K562 (cell line): Measurements from ENCODE around the gene FAM227B. TPM values are rescaled to one million over a fixed set of nuclear protein-coding genes. Genes with fewer than 3 reads are reported as not detected.

Experiments
- ATAC-seq: fragments of 200-7000 bp; cut with Tn5 transposase; 3 replicates; pipeline ENCODE4 v1.9.1; 2020; ENCODE audit warnings: moderate library complexity
- BruUV-seq: library from RNA; stranded (reverse); fragments of 400-500 nt; replicated peaks from 2 replicates; lab custom pipeline; 2021; lab: Mats Ljungman, UMichigan
- CTCF ChIA-PET: fragments of 300-600 bp; formaldehyde crosslinking; extraction: SDS; loops from one replicate; lab custom pipeline; 2021; ENCODE audit warnings: low intra/inter-chr PET ratio; lab: Yijun Ruan, JAX
- POLR2A ChIA-PET: fragments of 300-600, 350-650 bp; sonication (Branson Sonifier 250); formaldehyde crosslinking; extraction: SDS; loops from one replicate; lab custom pipeline; 2021; ENCODE audit warnings: antibody characterized with exemption, inconsistent platforms; lab: Yijun Ruan, JAX
- DNase-seq, 4 experiments: peaks; one replicate each; pipeline versions ENCODE4 v3.0.0 to v3.0.0-alpha.2; 2011 to 2018; ENCODE audit warnings: low spot score in 3 of 4, mixed read lengths in 3 of 4; ENCODE audit errors: extremely low read depth in 1 of 4
- FAIRE-seq: peaks from 2 replicates; lab custom pipeline; 2011; peaks lifted over from hg19 to GRCh38; lab: Jason Lieb, UNC
- H2AFZ ChIP-seq: 2 replicates; pipeline ENCODE4 v1.6.0; 2011; ENCODE audit warnings: low read depth, low read length, control low read depth, inconsistent platforms
- H3K27ac ChIP-seq: fragments of 200-600 bp; 3 replicates; pipeline ENCODE4 v1.8.0; 2011; ENCODE audit warnings: low read depth, mild to moderate bottlenecking, control low read depth, inconsistent platforms, low read length, moderate library complexity, mixed read lengths; ENCODE audit errors: extremely low read depth
- H3K27me3 ChIP-seq, 2 experiments: fragments of 300-600 bp in 1 of 2; 2 replicates in 1 of 2; 3 replicates in 1 of 2; pipeline versions ENCODE4 v1.6.0 to v1.8.0; 2011; ENCODE audit warnings: inconsistent platforms in 2 of 2, low read length in 2 of 2, mild to moderate bottlenecking in 1 of 2, mixed read lengths in 1 of 2, moderate library complexity in 1 of 2; ENCODE audit not compliant: control insufficient read depth in 2 of 2, insufficient read depth in 2 of 2
- H3K36me3 ChIP-seq: fragments of 300-600 bp; 3 replicates; pipeline ENCODE4 v1.8.0; 2011; ENCODE audit warnings: mild to moderate bottlenecking, low read length, inconsistent platforms; ENCODE audit not compliant: control insufficient read depth, insufficient read depth
- H3K4me1 ChIP-seq, 2 experiments: fragments of 200-600 bp in 1 of 2; replicated peaks in 1 of 2; 2 replicates in 1 of 2; 3 replicates in 1 of 2; pipeline versions ENCODE4 v1.5.1 to v1.8.0; 2011; ENCODE audit warnings: inconsistent platforms in 2 of 2, low read length in 2 of 2, mild to moderate bottlenecking in 1 of 2, mixed read lengths in 1 of 2, moderate library complexity in 1 of 2; ENCODE audit not compliant: control insufficient read depth in 2 of 2, insufficient read depth in 2 of 2
- H3K4me2 ChIP-seq: 2 replicates; pipeline ENCODE4 v1.6.1; 2011; ENCODE audit warnings: low read length, control low read depth, inconsistent platforms, mixed read lengths; ENCODE audit not compliant: insufficient read depth
- H3K4me3 ChIP-seq: fragments of 200-600 bp; sonication (generic), shearing (Covaris generic); 2 replicates; pipeline ENCODE4 v1.5.1; 2016; ENCODE audit warnings: control low read depth, inconsistent platforms
- H3K79me2 ChIP-seq: fragments of 200-600 bp; 3 replicates; pipeline ENCODE4 v1.8.0; 2011; ENCODE audit warnings: low read length, inconsistent platforms; ENCODE audit not compliant: control insufficient read depth, insufficient read depth
- H3K9ac ChIP-seq, 2 experiments: 2 replicates each; pipeline versions ENCODE4 v1.6.0 to v1.6.1; 2011; ENCODE audit warnings: low read depth in 2 of 2, low read length in 2 of 2, control low read depth in 1 of 2, inconsistent platforms in 1 of 2, mild to moderate bottlenecking in 1 of 2, mixed read lengths in 1 of 2; ENCODE audit not compliant: insufficient read depth in 1 of 2
- H3K9me1 ChIP-seq: one replicate; pipeline ENCODE4 v1.6.0; 2011; ENCODE audit warnings: inconsistent platforms, mild to moderate bottlenecking, low read length, moderate library complexity; ENCODE audit not compliant: control insufficient read depth, insufficient read depth
- H3K9me3 ChIP-seq: replicated peaks from 2 replicates; pipeline ENCODE4 v1.5.1; 2011; ENCODE audit warnings: low read depth, low read length, inconsistent platforms; ENCODE audit not compliant: control insufficient read depth, insufficient read depth
- H4K20me1 ChIP-seq: replicated peaks from 2 replicates; pipeline ENCODE4 v1.6.1; 2011; ENCODE audit warnings: low read length, inconsistent platforms, mixed read lengths; ENCODE audit not compliant: control insufficient read depth, insufficient read depth
- ARHGAP35 ChIP-seq: fragments of 450-650 bp; IDR thresholded peaks from 2 replicates; pipeline ENCODE4 v1.6.1; 2018; ENCODE audit not compliant: partially characterized antibody
- ARNT ChIP-seq, 2 experiments: fragments of 450-650 bp; IDR thresholded peaks; 2 replicates each; pipeline ENCODE4 v1.6.1; 2016; ENCODE audit warnings: mild to moderate bottlenecking in 1 of 2
- ATF3 ChIP-seq, 2 experiments: fragments of 450-650 bp in 1 of 2; sonication (generic) in 1 of 2; formaldehyde crosslinking in 1 of 2; IDR thresholded peaks in 1 of 2; conservative IDR thresholded peaks in 1 of 2; 2 replicates each; pipeline versions ENCODE4 v1.6.1 to v1.8.1; 2016 to 2023; ENCODE audit warnings: mild to moderate bottlenecking in 2 of 2, moderate library complexity in 2 of 2, inconsistent platforms in 1 of 2, missing genetic modification reagents in 1 of 2
- CC2D1A ChIP-seq: fragments of 450-650 bp; IDR thresholded peaks from 2 replicates; pipeline ENCODE4 v1.6.1; 2017; ENCODE audit warnings: mild to moderate bottlenecking
- FOS ChIP-seq: IDR thresholded peaks from 3 replicates; pipeline ENCODE4 v1.6.1; 2011; ENCODE audit not compliant: insufficient read length; ENCODE audit errors: extremely low read depth
- FOXA3 ChIP-seq, 2 experiments: fragments of 450-650 bp in 1 of 2; sonication (generic) in 1 of 2; formaldehyde crosslinking; IDR thresholded peaks in 1 of 2; conservative IDR thresholded peaks in 1 of 2; 2 replicates each; pipeline versions ENCODE4 v1.4.0 to v1.8.0; 2020 to 2022; ENCODE audit warnings: mild to moderate bottlenecking in 2 of 2, missing genetic modification reagents in 1 of 2
- GTF2F1 ChIP-seq: IDR thresholded peaks from 2 replicates; pipeline ENCODE4 v1.6.1; 2011; ENCODE audit warnings: low read depth, low read length, improper control_type of control experiment
- SFPQ ChIP-seq: fragments of 200-400 bp; formaldehyde crosslinking; IDR thresholded peaks from 2 replicates; pipeline ENCODE4 v1.6.1; 2017; ENCODE audit warnings: mild to moderate bottlenecking, low read depth, low read length, moderate library complexity
- SNIP1 ChIP-seq: fragments of 450-650 bp; IDR thresholded peaks from 2 replicates; pipeline ENCODE4 v1.7.1; 2017; ENCODE audit warnings: low read depth, mild to moderate bottlenecking
- STAT5A ChIP-seq: IDR thresholded peaks from 2 replicates; pipeline ENCODE4 v1.6.1; 2012; ENCODE audit warnings: low read length, inconsistent platforms, borderline replicate concordance
- TEAD1 ChIP-seq, 2 experiments: fragments of 450-650 bp in 1 of 2; sonication (generic) in 1 of 2; formaldehyde crosslinking; IDR thresholded peaks; 2 replicates each; pipeline versions ENCODE4 v1.4.0 to v1.8.0; 2020 to 2022; ENCODE audit warnings: mild to moderate bottlenecking in 2 of 2, missing genetic modification reagents in 1 of 2
- TFE3 ChIP-seq: fragments of 450-650 bp; formaldehyde crosslinking; IDR thresholded peaks from 2 replicates; pipeline ENCODE4 v1.4.0; 2020; ENCODE audit warnings: mild to moderate bottlenecking, mixed read lengths
- ZBTB26 ChIP-seq: fragments of 450-650 bp; formaldehyde crosslinking; IDR thresholded peaks from 2 replicates; pipeline ENCODE4 v1.4.0; 2022; ENCODE audit warnings: missing genetic modification characterization
- ZNF830 ChIP-seq: fragments of 250-450 bp; sonication (Bioruptor Pico); IDR thresholded peaks from 2 replicates; pipeline ENCODE4 v1.5.0; 2021; ENCODE audit warnings: mild to moderate bottlenecking
- WGBS: fragments of 100-300 bp; shearing (Covaris generic); methylation state at CpG from one replicate; pipeline ENCODE4 v1.1.6; 2016; ENCODE audit warnings: low coverage, mixed read lengths; ENCODE audit not compliant: insufficient coverage; ENCODE audit errors: missing lambda C conversion rate; 5-methylcytosine and 5-hydroxymethylcytosine counted together
- in situ Hi-C: fragments of 300-500 bp; cut with MboI; formaldehyde crosslinking; loops from 4 replicates; pipeline ENCODE4 v1.15.0; 2018; ENCODE audit warnings: inconsistent platforms, mixed read lengths
- intact Hi-C: fragments of 100-400 bp; cut with micrococcal nuclease; formaldehyde crosslinking; loops from 2 replicates; pipeline ENCODE4 v1.14.2; 2022
- polyA plus RNA-seq, 8 experiments: library from polyadenylated mRNA; depleted of rRNA in 4 of 8; stranded (reverse) in 5 of 8; unstranded in 3 of 8; fragments of >200 nt; fragmentation: Nextera tagmentation in 2 of 8; fragmentation: Illumina TruSeq in 1 of 8; extraction: Ambion mirVana in 2 of 8; extraction: Trizol in 1 of 8; gene quantifications; 2 replicates each; pipeline versions ENCODE4 v1.2.1 to v1.2.3, GENCODE V29; 2011 to 2014; ENCODE audit warnings: inconsistent platforms in 1 of 8, missing spikeins in 1 of 8
- total RNA-seq, 7 experiments: library from RNA; depleted of rRNA in 6 of 7; stranded (reverse); fragments of >200 nt in 6 of 7; fragmentation: Illumina TruSeq in 2 of 7; extraction: Trizol in 2 of 7; gene quantifications; 2 replicates each; pipeline versions ENCODE4 v1.2.1 to v1.2.3, GENCODE V29; 2011 to 2021; ENCODE audit warnings: low replicate concordance in 1 of 7

FAM227B gene
- total and polyA plus RNA-seq, 9 of the 15 experiments (the other 6 are each of a cell fraction or from before 2014, with no cell fraction given) = 5.1 to 12.5 (median 11.2) TPM

GRCh38 chr15:49560045-49560444, 60.6 kb downstream of the FAM227B start (continued):
- TF ChIP-seq ZBTB26 (CRISPR knock-in tag) (no peak), FOS (no peak)

- WGBS = 0% methylated on average over 2 of the region's 2 CpGs
- no peak for ATAC-seq
- no peak for TF ChIP-seq TFE3
- no peak for TF ChIP-seq STAT5A
- TF ChIP-seq GTF2F1 = no peak
- no peak for TF ChIP-seq ARHGAP35
- no peak for TF ChIP-seq FOXA3 (CRISPR knock-in tag; conservative IDR thresholded peaks at IDR 0.05 in 1 of 2, IDR thresholded peaks at IDR 0.05 in 1 of 2)
- no peak for TF ChIP-seq ATF3 (IDR thresholded peaks at IDR 0.05)
- TF ChIP-seq ATF3 (CRISPR knock-in tag; conservative IDR thresholded peaks at IDR 0.05) = no peak
- TF ChIP-seq ZNF830 (CRISPR knock-in tag) = no peak
- TF ChIP-seq SNIP1 = no peak
- no peak for TF ChIP-seq ZBTB26 (CRISPR knock-in tag)
- no peak for TF ChIP-seq TEAD1 (CRISPR knock-in tag; IDR thresholded peaks at IDR 0.05)
- TF ChIP-seq CC2D1A = no peak
- TF ChIP-seq ARNT (IDR thresholded peaks at IDR 0.05) = no peak
- no peak for TF ChIP-seq SFPQ
Measured at GRCh38 chr15:49558929-49559328, 61.7 kb downstream of the FAM227B start.

More at GRCh38 chr15:49558929-49559328, 61.7 kb downstream of the FAM227B start:
- intact Hi-C loops = no loop called here
- Histone ChIP-seq H3K27me3 (no peaks in the 10 kb centered on the region), H3K4me1 (no peaks in the 10 kb centered on the region), H3K4me3 (no peak overlapping the region), H3K27ac (no peak overlapping the region), H3K9me1 (no peaks in the 10 kb centered on the region), H3K79me2 (no peaks in the 10 kb centered on the region), H3K36me3 (no peaks in the 10 kb centered on the region), H3K9me3 (no peaks in the 10 kb centered on the region), H3K4me2 (no peak overlapping the region), H2AFZ (no peak overlapping the region), H3K9ac (no peak overlapping the region), H4K20me1 (no peaks in the 10 kb centered on the region)
- POLR2A ChIA-PET = no interaction called here
- in situ Hi-C loops = no loop called here
- CTCF ChIA-PET = no interaction called here
- BruUV-seq = no TSS peak
- no peak for DNase-seq
- FAIRE-seq = no peak
